Choroid plexus epithelial cell (primary cell): Measurements from ENCODE around the gene COPE.

Source experiments
- DNase-seq: peaks from one replicate; pipeline ENCODE4 v3.0.0-alpha.2; 2010; ENCODE audit warnings: low read depth
- H3K4me3 ChIP-seq: 2 replicates; pipeline ENCODE4 v1.5.1; 2011; ENCODE audit warnings: low read depth, mild to moderate bottlenecking, control low read depth, low read length, moderate library complexity
- CTCF ChIP-seq: conservative IDR thresholded peaks from 2 replicates; pipeline ENCODE4 v1.5.1; 2011; ENCODE audit warnings: low read depth, mild to moderate bottlenecking, control low read depth, inconsistent platforms, low read length, moderate library complexity

Gene COPE

GRCh38 chr19:18865973-18866799 is 53.0 kb downstream of the COPE start:
- TF ChIP-seq CTCF, result peak; percentile 76
- no peak overlapping the region for H3K4me3 ChIP-seq
- peak; percentile 55 for DNase-seq

DNA sequence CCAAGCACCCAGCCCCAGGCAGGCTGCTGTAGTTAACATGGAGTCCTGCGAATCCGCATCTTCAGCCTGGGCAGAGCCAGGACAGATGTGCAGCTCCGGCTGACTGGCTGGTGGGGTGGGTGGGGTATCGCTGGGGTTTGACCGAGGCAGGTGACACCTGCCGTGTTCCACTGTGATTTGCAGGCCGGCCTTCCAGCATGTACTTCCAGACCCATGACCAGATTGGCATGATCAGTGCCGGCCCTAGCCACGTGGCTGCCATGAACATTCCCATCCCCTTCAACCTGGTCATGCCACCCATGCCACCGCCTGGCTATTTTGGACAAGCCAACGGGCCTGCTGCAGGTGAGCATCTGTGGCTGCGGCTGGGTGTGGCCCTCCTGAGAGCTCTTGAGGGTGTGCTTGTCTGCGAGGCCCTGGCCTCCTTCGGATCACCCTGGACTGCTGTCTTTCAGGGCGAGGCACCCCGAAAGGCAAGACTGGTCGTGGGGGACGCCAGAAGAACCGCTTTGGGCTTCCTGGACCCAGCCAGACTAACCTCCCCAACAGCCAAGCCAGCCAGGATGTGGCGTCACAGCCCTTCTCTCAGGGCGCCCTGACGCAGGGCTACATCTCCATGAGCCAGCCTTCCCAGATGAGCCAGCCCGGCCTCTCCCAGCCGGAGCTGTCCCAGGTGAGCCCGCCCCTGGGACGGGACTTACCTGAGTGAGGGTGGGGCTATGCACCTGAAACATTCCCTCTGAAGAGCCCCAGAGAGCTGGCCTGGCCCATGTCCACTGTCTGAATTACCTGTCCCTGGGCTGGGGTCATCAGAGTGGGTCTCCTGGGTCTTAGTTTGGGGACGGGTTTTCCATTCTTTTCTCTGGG is 53.8 kb downstream of the COPE start:
- DNase-seq, result no peak
- no peak for TF ChIP-seq CTCF

GRCh38 chr19:18863843-18864362 is 55.3 kb downstream of the COPE start:
- H3K4me3 ChIP-seq, result no peak overlapping the region
- no peak for TF ChIP-seq CTCF
- peak; percentile 10 for DNase-seq

More for the DNA sequence above, 53.8 kb downstream of the COPE start:
- no peak overlapping the region for H3K4me3 ChIP-seq

DNA sequence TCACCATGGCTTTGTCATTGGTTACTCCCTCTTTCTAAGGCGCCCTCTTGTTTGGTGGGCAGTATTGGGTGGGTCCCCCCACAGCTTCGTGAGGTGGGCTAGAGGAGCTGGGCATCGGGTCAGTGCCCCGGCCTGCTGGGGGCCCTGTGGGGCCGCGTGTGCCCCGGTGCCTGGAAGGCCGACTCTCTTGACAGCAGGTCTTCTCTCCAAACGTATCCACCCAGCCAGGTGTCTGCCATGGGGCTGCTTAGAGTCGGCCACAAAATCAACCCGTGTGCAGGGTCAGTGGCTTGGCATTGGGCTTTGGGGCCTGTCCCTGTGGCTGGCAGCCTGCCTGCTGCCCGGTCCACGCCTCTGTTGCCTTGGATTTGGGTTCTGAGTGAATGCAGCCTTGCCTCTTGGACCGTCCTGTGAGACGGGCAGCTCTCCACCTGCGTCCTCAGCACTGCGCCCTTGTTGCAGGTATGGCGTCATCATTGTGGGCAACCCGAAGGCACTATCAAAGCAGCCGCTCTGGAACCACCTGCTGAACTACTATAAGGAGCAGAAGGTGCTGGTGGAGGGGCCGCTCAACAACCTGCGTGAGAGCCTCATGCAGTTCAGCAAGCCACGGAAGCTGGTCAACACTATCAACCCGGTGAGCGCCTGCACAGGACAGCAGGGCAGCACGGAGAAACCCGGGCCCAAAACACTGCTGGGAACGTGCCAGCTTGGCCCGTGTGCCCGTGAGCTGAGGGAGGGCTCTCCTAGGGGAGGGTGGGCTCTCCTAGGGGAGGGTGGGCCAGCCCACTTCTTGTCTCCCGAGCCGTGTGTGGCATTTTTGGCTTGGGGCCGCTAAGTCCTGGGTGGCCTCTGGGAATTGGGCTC is 56.0 kb downstream of the COPE start:
- no peak for DNase-seq
- TF ChIP-seq CTCF, result no peak
- no peak overlapping the region for H3K4me3 ChIP-seq

DNA sequence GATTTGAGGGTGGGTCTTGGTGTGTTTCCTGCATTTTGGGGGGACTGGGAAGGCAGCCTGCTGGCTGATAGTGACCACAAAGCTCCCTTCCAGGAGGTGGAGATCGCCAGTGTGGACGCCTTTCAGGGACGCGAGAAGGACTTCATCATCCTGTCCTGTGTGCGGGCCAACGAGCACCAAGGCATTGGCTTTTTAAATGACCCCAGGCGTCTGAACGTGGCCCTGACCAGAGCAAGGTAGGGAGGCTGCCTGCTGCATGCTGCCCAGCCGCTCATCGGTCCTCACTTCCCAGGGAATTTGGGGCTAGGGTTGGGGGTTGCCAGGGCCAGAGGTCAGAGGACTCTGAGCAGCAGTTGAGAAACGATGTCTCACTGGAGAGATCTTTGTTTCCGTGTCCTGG is 57.3 kb downstream of the COPE start:
- H3K4me3 ChIP-seq, result no peak overlapping the region
- TF ChIP-seq CTCF, result no peak
- DNase-seq, result no peak

DNA sequence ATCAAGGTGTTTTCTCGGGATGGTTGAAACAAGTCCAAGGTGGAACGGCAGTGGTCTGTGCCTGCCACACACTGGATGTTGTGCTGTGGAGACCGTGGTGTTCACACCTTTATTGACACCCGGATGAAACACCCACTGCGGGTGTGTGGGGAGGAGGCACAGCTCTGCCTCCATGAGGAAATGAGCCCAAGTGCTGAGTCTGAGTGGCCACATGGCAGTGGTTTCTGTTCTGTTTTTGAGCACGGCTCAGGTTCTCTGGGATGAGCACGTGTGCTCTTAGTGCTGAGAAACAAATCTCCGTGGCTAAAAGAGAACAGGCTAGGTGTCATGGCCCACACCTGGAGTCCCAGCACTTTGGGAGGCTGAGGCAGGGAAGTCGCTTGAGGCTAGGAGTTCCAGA is 58.0 kb downstream of the COPE start:
- DNase-seq, result no peak
- no peak for TF ChIP-seq CTCF
- H3K4me3 ChIP-seq, result no peak overlapping the region
